IPS DF 19.7 (cell line): ENCODE data around the gene PCDH8.
"Not testable (repeated sequence)": the region's sequence is repeated elsewhere in the genome, so short reads cannot be mapped to it uniquely, and the experiment has no call there.

Experiments
- DNase-seq: peaks from one replicate; pipeline ENCODE4 v3.0.0-alpha.2; 2013; ENCODE audit warnings: low read depth, low spot score

PCDH8 gene

DNA sequence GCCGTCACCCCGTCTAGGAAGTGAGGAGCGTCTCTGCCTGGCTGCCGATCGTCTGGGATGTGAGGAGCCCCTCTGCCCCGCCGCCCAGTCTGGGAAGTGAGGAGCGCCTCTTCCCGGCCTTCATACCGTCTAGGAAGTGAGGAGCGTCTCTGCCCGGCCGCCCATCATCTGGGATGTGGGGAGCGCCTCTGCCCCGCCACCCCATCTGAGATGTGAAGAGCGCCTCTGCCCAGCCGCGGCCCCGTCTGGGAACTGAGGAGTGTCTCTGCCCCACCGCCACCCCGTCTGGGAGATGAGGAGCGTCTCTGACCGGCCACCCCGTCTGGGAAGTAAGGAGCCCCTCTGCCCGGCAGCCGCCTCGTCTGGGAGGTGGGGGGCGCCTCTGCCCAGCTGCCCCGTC is 30.6 kb downstream of the PCDH8 start:
- DNase-seq, result not testable (repeated sequence)

DNA sequence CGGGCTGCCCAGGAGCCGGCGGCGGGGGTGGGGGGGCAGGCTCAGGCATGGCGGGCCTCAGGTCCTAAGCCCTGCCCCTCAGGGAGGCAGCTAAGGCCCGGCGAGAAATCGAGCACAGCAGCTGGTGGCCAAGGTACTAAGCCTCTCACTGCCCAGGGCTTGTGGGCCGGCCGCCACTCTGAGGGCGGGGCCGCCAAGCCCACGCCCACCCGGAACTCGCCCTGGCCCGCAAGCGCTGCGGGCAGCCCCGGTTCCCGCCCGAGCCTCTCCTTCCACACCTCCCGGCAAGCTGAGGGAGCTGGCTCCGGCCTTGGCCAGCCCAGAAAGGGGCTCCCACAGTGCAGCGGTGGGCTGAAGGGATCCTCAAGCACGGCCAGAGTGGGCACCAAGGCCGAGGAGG is 33.1 kb downstream of the PCDH8 start:
- no peak for DNase-seq

DNA sequence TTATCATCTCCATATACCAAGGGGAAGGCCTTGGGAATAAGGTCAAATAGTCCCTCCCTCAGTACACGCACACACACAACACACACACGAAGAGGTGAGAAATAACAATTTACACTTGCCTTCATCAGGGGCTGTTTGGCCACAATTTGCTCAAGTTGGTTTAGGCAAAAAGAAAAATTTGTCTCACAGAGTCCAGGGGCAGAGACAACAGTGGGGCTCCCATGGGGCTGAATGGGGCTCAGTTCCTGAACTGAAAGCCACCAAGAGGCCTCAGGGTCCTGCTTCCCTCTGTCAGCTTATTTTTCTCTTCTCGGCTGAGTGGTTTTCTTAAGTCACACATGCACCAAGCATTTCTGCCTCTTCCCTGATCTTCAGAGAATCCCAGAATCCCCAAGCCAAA is 35.5 kb downstream of the PCDH8 start:
- no peak for DNase-seq

DNA sequence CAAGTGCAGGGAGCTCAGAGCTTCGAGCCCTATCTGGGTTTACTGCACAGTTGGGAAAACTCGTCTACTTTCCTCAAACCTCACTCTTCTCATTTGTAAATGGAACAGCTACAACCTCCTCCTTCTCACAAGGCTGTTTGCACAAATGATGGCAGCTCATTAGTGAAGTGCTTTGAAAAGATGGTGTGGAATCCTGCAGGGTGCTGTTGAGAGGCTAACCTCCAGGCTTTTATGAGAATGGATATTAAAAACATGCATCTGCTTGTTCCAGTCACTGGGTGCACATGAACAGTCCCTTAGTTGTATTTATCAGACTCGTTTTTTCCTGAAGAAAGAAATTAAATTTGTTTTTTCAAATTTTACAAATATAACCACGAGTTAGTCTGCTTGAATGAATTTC is 36.6 kb downstream of the PCDH8 start:
- no peak for DNase-seq

DNA sequence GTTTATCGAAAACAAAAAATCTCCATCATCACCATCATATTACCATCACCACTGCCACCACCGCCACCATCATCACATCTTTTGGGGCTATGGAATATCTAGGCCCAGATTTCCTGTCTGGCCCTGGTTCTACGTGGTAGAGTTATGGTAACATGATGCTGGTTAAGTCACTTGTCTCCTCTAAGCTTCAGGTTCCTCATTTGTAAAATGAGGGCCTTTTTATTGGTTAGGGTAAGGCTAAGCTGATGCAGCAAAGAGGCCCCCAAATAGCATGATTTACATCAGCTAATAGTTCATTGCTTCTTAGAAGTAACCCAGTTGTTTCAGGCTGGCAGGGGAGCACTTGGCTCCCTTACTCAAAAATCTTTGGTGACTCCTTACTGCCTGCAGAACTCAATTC is 37.9 kb downstream of the PCDH8 start:
- DNase-seq, result no peak

DNA sequence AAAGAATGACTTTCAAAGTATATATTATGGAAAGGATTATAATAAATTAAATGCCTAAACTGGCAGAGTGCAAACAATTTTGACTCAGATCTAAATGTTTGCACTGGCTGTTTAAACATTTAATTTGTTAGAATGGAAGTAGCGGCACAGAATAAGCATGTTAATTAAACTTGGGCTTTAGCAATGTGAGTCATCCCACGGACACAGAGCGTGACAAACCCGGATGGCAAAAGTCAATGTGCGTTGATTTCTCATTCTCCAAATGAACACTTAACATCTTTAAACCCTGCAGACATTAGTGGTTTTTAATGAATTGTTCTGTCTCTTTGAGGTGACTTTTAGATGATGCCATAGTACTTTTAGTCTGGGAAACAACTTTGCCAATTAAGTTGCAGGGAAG is 38.4 kb downstream of the PCDH8 start:
- DNase-seq, result no peak

DNA sequence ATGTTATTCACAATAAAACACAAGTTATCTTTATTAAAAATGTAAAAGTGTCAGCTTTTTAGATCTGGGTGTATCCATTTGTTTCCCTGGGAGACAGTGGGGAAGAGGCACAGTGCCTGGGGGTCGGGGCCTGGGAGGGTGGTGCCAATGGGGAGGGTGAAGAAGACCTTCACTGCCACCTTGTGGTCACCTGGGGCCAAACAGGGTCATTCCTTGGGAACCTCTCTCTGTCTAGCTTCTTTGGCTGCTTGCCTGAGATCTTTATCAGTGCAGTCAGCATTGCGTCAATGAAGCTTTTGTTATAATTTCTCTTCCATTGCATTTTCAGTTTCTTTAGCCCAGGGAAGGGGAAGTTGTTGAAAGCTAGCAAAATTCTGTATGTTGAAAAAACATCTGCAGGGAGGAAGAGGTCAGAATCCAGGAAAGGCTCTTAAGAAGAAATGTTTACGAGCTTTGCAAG is 39.1 kb downstream of the PCDH8 start:
- DNase-seq, result peak; percentile 35

DNA sequence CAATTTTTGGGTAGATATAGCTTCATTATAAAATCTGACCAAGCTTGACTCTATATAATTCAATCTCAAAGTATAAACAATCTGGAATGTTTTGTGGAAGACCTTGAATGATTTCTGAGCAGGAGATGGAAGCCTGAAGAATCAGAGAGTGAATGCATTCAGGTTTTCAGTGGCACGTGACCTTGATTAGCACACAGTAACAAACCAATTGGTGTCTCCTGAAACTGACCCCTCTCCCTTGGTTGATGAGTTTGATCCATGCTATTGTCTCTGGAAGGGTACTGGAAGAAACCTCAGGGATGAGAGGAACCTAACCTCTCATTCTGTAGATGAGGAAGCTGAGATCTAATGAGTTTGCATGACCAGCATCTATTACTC is 39.6 kb downstream of the PCDH8 start:
- no peak for DNase-seq

DNA sequence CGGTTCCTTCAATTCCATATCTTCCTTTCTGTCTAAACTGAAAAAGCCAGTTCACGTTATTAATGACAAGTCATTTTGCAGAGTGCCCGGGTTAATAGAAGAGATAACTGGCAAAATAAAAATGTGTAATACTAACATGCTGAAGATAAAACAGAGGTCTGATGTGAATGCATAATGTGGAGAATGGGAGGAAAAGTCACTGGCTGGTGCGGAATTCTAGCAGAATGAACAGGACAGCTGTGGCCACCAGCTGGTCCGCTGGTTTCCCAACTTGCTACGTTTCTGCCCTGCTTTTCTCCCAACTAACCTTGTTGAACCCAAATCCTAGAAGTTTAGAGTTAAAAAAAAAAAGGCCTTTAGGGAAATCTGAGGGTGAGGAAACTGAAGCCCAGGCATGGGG is 42.4 kb downstream of the PCDH8 start:
- DNase-seq, result no peak

DNA sequence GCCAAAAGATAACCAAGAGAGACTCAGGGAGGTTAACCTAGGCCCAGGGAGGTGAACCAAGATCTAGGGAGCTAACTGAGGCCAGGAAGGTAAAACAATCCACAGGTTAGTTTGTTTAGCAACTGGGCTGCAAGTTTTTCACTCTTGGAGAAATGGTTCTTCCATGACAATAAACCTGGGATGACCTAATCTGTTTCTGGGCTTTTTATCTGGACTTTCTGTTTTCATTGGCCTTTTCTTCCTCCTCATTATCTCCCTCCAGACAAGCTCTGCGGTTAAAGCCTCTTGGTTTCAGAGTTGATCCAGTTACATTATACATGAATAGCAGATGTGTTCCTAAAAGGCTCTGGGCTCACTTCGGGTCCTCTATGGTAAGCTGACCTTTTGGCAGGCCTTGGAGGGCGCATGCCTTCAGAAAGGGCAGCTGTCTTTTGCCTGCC is 44.2 kb downstream of the PCDH8 start:
- no peak for DNase-seq

DNA sequence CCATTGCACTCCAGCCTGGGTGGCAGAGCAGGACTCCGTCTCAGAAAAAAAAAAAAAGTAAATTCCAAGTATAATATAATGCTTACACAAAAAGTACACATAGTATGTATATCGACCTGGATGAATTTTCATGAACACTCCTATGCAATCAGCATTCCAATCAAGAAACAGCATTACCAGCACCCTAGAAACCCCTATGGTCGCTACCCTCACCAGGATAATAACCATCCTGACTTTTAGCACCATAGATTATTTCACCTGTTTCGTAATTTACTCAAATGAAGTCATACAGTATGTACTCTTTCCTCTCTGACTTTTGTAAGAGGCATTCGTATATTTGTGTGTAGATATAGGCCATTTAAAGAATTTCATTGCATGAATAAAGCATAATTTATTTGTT is 47.6 kb downstream of the PCDH8 start:
- no peak for DNase-seq

DNA sequence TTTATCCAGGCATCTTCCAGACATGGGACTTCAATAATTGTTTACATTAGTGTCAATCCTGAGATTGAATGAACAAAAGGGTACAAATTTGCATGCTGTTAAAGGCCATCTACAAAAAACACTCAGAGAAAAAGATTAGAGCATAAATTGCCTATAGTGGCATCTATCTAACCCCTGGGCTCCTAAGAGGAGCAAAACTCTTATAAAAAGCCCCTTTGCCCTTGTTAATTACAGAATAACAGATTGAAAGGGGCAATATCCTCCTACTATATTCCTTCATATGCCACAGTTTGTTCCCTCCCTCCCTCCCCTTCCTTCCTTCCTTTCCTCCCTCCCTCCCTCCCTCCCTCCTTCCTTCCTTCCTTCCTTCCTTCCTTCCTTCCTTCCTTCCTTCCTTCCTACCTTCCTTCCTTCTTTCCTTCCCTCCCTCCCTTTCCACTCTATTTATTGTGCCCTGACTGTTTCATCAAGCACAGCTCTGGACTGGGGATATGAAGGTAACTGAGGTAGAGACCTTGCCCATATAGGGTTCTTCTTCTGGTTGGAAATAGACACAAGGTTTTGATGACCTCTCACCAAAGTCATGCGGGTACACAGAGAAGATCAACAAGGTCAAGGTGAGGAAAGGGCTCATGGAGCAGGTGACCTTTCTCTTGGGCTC is 49.5 kb downstream of the PCDH8 start:
- no peak for DNase-seq

DNA sequence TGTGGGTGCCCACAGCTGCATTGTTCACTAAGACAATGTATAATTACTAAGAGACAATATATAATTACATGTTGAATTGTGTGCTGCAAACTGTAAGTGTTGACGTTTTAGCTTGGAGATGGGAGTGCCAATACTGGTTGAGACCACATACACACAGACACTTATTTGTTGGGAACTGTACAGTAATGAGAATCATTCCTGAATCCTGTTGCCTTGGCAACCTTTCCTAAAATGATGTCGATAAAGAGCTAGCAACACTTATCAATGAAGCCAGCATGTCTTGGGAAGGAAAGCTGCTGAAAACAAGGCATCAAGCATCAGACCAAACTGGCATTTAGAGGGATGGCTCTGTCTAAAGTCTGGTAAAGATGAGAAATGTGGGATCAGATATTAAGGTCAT is 51.3 kb downstream of the PCDH8 start:
- DNase-seq, result no peak

DNA sequence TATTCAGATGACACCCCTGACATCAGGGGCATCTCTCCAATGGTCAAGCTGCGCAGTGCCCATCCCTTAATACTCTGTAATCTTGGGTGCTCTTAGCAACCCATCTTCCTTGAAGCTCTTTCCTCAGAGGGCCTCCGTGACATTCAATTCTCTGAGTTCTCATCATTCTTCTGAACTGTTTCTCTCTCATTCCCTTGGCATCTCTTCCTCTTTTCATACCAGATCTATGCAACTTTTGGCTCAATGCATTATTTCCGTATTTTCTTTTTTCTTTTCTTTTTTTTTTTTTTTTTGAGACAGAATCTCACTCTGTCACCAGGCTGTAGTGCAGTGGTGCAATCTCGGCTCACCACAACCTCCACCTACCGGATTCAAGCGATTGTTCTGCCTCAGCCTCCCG is 53.9 kb downstream of the PCDH8 start:
- DNase-seq, result no peak

DNA sequence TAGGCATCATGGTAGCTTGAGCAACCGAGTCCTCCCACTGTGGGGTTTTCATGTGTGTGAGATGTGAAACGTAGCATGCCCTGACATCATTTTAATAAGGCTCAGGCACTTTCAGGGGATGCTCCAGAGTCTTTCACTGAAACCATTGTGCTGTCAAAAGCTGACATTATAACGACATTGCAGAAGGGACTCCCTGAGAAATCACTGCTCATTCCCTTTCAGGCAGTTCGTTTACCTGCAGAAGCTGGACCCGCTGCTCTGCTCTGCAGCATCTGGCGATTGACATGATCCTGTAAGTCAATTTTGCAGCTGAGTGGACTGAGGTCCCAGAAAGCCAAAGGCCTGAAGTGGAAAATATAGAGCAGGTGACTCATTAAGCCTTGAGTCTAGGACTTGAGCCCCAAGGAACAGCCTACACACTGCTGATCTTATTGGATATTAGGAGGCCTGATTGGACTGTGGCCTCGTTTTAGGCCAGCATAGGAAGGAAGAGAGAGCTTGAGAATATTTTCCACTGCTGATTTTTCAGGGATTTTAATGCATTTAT is 54.9 kb downstream of the PCDH8 start:
- no peak for DNase-seq
